HG03558 (cell line): ENCODE measurements around the gene CEP97.
A peak's percentile ranks its signal among the peaks of the same experiment; 100 is the strongest.
"Not testable (repeated sequence)": the region's sequence is repeated elsewhere in the genome, so short reads cannot be mapped to it uniquely, and the experiment has no call there.

Experiments used
- ATAC-seq: cut with Tn5 transposase; IDR thresholded peaks from one replicate; pipeline ENCODE4 v1.9.1; 2021; ENCODE audit warnings: moderate number of reproducible peaks; ENCODE audit not compliant: unreplicated experiment; ENCODE audit errors: extremely low read depth

CEP97 gene, protein sequence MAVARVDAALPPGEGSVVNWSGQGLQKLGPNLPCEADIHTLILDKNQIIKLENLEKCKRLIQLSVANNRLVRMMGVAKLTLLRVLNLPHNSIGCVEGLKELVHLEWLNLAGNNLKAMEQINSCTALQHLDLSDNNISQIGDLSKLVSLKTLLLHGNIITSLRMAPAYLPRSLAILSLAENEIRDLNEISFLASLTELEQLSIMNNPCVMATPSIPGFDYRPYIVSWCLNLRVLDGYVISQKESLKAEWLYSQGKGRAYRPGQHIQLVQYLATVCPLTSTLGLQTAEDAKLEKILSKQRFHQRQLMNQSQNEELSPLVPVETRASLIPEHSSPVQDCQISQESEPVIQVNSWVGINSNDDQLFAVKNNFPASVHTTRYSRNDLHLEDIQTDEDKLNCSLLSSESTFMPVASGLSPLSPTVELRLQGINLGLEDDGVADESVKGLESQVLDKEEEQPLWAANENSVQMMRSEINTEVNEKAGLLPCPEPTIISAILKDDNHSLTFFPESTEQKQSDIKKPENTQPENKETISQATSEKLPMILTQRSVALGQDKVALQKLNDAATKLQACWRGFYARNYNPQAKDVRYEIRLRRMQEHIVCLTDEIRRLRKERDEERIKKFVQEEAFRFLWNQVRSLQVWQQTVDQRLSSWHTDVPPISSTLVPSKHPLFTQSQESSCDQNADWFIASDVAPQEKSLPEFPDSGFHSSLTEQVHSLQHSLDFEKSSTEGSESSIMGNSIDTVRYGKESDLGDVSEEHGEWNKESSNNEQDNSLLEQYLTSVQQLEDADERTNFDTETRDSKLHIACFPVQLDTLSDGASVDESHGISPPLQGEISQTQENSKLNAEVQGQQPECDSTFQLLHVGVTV

DNA sequence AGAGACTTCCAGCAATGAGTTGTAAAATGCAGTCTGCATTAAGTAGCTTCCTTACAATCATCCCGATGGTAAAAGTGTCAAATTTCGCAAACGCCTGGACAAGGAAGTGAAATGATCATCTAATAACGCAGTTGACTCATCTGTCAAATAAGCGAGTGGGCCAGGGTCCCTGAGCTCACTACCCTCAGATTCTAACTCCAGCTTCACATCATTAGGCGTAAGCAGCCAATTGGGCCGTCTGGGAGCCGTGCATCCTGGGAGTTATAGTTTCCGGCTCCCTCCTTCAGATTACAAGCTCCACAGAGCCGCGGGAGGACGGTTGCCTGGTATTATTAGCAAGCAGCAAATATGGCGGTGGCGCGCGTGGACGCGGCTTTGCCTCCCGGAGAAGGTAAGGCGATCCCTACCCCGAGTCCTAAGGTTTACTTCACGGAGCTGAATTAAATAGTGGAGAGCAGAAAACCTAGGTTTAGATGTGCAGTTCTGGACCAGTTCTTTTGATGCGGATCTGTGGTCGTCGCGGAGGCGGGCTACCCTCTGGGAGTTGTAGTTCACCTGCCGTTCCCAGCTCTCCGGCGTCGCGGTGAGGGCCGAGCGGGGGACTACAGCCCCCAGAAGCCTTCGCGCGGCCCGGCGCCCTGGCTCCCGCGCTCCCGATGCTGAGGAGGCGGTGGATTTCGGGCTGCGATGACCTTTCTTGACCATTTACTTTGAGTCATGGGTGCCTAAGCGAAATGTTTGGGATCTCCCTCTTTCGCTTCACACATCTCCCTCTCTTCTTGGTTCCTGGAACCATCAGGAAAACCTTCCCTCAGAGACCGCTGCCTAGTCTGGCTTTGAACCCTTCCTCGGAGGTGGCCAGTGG, at the start of gene CEP97:
TSS of gene CEP97 (plus strand) at position 286 of the 865 bp plus-strand sequence. CDS start at position 349, 63 bp downstream.
- ATAC-seq = peak; percentile 67

DNA sequence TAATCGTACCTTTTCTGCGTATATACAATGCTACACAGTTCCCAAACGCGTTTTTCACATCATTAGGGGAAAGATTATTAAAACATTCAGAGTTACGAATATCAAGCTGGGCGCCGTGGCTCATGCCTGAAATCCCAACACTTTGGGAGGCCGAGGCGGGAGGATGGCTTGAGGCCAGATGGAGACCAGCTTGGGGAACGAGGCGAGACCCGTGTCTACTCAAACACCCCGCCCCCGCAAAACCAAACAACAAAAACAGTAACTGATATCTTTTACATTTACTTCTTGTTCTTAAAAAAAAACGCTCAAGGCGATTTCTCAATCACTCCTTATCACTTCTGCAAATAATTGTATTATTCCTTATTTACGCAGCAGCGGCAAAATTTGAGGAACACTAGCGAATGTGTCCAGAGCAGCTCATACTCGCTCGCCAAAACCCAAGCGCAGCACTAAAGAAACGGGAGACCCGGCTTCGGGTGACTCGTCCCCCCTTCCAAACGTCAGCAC, 48.7 kb upstream of the CEP97 start:
- no peak for ATAC-seq

DNA sequence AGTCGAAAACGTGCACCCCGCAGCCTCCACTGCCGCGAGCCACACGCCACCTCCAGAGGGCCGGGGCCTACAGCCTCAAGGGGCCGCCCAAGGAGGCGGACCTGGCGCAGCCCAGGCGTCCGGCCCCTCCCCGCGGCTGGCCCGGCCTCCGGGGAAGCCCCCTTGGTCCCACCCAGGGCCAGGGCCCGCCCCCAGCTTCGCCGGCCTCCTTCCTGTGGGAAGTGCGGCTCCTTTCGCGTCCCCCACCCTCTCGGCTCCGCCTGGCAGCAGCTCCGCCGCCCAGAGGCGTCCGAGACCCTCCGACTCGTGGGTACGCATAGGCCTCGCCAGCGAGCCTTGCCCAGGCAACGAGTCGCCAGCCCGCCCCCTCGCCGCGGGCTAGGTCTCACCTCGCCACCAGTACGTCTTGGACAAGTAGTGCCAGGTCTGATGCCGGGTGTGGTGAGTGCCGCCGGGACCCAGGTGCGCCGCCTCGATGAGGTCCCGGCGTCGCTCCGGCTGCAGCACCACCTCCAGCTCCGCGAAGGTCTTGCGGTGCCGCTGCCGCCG, 48.1 kb upstream of the CEP97 start:
- peak; percentile 72 for ATAC-seq

GRCh38 chr3:101676765-101677435, 47.5 kb upstream of the CEP97 start, which contains the start of gene ZBTB11:
TSS of gene ZBTB11 (minus strand) at chr3:101677132. CDS start at chr3:101676914, 218 bp downstream.
- peak; percentile 57 for ATAC-seq

- no peak for ATAC-seq
Observed at GRCh38 chr3:101677436-101678286, 46.8 kb upstream of the CEP97 start.

- not testable (repeated sequence) for ATAC-seq
Observed at GRCh38 chr3:101678837-101679236, 45.6 kb upstream of the CEP97 start.

- no peak for ATAC-seq
Observed at GRCh38 chr3:101680466-101680865, 43.9 kb upstream of the CEP97 start.

GRCh38 chr3:101685050-101685400, 39.4 kb upstream of the CEP97 start:
- no peak for ATAC-seq

GRCh38 chr3:101685870-101686307, 38.5 kb upstream of the CEP97 start:
- no peak for ATAC-seq

DNA sequence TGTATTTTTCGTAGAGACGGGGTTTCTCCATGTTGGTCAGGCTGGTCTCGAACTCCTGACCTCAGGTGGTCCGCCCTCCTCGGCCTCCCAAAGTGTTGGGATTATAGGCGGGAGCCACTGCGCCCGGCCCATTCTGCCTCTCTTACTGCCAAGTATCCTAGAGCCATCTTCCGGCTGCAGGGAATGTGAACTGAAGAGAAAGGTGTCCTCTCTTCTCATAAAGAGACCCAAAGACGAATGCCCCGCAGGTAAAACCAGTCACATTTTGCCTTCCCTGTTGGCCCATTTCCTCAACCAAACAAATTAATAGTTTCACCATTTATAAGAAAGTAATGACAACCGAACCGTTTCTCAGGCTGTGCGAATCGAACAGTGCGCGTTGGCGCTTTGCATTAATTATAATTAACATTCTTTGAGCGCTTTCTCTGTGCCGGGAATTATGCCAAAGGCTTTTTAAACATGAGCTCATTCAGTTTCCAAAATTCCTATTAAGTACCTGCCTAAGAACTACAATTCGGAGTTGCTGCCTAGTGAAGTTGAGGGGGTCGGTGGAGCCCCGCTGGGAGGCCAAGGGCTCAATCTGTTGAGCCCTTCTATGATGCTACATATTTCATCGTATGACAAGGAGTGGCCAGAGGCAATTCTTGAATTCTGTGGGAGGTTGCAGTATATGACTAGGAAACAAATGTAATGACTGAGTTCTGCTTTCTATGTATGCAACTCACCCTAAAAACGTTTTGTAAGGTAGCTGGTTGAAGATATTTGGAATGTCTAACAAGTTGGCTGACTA, 37.1 kb upstream of the CEP97 start:
- ATAC-seq = no peak

GRCh38 chr3:101689286-101689685, 35.1 kb upstream of the CEP97 start:
- no peak for ATAC-seq

GRCh38 chr3:101690972-101691371, 33.4 kb upstream of the CEP97 start:
- no peak for ATAC-seq

GRCh38 chr3:101691685-101692671, 32.4 kb upstream of the CEP97 start:
- not testable (repeated sequence) for ATAC-seq

- peak; percentile 45 for ATAC-seq
Observed at GRCh38 chr3:101693540-101693939, 30.9 kb upstream of the CEP97 start.

DNA sequence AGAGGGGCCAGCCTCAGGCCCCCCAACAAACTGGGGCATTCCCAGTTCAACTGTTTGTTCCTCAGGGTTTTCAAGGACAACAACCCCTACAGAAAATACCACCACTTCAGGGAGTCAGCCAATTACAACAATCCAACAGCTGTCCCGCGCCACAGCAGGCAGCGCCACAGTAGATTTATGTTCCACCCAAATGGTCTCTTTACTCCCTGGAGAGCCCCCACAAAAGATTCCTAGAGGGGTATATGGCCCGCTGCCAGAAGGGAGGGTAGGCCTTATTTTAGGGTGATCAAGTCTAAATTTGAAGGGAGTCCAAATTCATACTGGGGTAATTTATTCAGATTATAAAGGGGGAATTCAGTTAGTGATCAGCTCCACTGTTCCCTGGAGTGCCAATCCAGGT, 29.6 kb upstream of the CEP97 start:
- not testable (repeated sequence) for ATAC-seq

DNA sequence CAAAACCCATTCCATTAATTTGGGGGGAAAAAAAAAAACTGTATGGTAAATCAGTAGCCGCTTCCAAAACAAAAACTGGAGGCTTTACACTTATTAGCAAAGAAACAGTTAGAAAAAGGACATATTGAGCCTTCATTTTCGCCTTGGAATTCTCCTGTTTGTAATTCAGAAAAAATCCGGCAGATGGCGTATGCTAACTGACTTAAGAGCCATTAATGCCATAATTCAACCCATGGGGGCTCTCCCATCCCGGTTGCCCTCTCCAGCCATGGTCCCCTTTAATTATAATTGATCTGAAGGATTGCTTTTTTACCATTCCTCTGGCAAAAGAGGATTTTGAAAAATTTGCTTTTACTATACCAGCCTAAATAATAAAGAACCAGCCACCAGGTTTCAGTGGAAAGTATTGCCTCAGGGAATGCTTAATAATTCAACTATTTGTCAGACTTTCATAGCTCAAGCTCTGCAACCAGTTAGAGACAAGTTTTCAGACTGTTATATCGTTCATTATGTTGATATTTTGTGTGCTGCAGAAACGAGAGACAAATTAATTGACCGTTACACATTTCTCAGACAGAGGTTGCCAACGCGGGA, 28.5 kb upstream of the CEP97 start:
- ATAC-seq = no peak
